ENCODE data around the gene TMEM185A.
"Not testable (repeated sequence)": the region's sequence is repeated elsewhere in the genome, so short reads cannot be mapped to it uniquely, and the experiment has no call there.

DNA sequence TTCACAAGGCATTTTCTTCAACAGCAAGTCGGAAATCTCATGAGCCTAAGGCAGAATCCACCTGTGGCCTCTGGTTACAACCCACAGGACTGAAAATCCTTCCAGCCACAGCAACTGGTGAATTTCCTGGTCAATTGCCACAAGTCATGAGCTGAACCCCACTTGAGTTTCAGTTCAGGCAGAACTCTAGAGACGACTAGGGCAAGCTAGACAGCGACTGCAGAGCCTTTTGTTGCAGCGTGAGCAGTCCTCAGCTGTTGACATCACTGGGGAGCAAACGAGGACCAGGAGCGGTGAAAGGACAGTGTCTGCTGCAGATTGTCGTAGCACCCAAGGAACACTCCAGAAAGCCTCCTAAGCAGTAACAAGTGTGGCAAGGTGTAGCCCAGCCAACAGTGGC, 35.6 kb downstream of the TMEM185A start:
- TF ChIP-seq, protein P1, sequence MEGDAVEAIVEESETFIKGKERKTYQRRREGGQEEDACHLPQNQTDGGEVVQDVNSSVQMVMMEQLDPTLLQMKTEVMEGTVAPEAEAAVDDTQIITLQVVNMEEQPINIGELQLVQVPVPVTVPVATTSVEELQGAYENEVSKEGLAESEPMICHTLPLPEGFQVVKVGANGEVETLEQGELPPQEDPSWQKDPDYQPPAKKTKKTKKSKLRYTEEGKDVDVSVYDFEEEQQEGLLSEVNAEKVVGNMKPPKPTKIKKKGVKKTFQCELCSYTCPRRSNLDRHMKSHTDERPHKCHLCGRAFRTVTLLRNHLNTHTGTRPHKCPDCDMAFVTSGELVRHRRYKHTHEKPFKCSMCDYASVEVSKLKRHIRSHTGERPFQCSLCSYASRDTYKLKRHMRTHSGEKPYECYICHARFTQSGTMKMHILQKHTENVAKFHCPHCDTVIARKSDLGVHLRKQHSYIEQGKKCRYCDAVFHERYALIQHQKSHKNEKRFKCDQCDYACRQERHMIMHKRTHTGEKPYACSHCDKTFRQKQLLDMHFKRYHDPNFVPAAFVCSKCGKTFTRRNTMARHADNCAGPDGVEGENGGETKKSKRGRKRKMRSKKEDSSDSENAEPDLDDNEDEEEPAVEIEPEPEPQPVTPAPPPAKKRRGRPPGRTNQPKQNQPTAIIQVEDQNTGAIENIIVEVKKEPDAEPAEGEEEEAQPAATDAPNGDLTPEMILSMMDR (IDR thresholded peaks at IDR 0.05), result not testable (repeated sequence)
- not testable (repeated sequence) for TF ChIP-seq POLR2AphosphoS5 (IDR thresholded peaks at IDR 0.05)

Measured in prostate gland (tissue), 2 donors.